IPS DF 6.9 (cell line): Measurements from ENCODE around the gene NTMT2.
"Not testable (repeated sequence)": the region's sequence is repeated elsewhere in the genome, so short reads cannot be mapped to it uniquely, and the experiment has no call there.

ENCODE experiments used
- DNase-seq: peaks from one replicate; pipeline ENCODE4 v3.0.0-alpha.2; 2013; ENCODE audit warnings: low read depth, low spot score
- H3K27ac ChIP-seq: one replicate; pipeline ENCODE4 v1.5.1; 2013; ENCODE audit warnings: low read length, control low read depth
- H3K27me3 ChIP-seq: 2 replicates; pipeline ENCODE4 v1.6.1; 2013; ENCODE audit warnings: mild to moderate bottlenecking, low read length; ENCODE audit not compliant: control insufficient read depth, insufficient read depth
- H3K36me3 ChIP-seq: 2 replicates; pipeline ENCODE4 v1.6.1; 2013; ENCODE audit warnings: low read length; ENCODE audit not compliant: control insufficient read depth, insufficient read depth
- H3K4me1 ChIP-seq: 2 replicates; pipeline ENCODE4 v1.6.1; 2013; ENCODE audit warnings: low read length; ENCODE audit not compliant: control insufficient read depth, insufficient read depth
- H3K4me3 ChIP-seq: 2 replicates; pipeline ENCODE4 v1.5.1; 2013; ENCODE audit warnings: mild to moderate bottlenecking, low read length
- H3K9me3 ChIP-seq: 2 replicates; pipeline ENCODE4 v1.6.1; 2013; ENCODE audit warnings: low read length, inconsistent platforms; ENCODE audit not compliant: control insufficient read depth, insufficient read depth
- WGBS: extraction: QIAGEN DNeasy Blood & Tissue Kit; methylation state at CpG from one replicate; pipeline ENCODE4 v1.1.7; 2013; ENCODE audit warnings: mixed read lengths, missing lambda C conversion rate; ENCODE audit not compliant: insufficient read length, insufficient coverage; 5-methylcytosine and 5-hydroxymethylcytosine counted together

Gene NTMT2

DNA sequence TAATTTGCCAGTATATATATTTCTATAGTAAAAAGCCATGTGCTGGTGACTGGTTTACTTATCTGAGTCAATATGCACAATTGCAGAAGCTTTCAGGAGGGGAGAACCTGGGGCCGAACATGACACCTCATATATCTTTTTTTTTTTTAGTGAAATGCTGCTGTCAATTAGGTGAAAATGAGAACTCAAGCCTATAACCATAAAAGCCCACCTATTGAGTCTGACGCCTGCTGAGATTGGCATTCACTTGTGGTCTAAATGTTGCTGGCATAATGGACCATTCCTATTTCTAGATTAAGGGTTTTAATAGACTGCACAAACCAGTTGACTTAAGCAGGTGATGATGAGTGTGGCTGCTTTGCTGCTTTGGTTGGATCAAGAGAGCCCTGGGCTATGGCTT, 10.8 kb downstream of the NTMT2 start:
- no CpG with 5 or more reads among the region's 2 CpGs for WGBS
- no peak for DNase-seq
- H3K9me3 ChIP-seq, result no peaks in the 10 kb centered on the region
- no peaks in the 10 kb centered on the region for H3K36me3 ChIP-seq
- H3K27ac ChIP-seq, result no peak overlapping the region
- H3K27me3 ChIP-seq, result no peaks in the 10 kb centered on the region
- H3K4me1 ChIP-seq, result no peaks in the 10 kb centered on the region
- no peak overlapping the region for H3K4me3 ChIP-seq

DNA sequence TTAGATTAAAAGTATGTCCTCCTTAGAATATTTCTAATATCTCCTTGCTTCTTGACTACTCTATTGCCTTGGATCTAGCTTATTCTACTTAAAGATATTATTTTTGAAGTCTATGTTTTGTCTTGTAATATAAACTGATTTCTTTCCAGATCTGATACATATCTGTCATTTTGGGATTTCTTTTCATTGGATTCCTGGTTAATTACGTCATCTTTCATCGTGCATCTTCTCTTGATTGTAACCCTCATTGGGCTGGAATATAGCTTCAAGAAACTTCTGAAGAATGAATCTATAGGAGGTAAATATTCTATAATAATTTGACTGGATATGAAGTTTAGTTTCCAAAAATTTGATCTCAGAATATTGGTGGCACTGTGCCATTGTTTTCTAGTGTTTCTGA, 12.1 kb downstream of the NTMT2 start:
- DNase-seq, result no peak
- no CpG with 5 or more reads among the region's 2 CpGs for WGBS
- no peaks in the 10 kb centered on the region for H3K4me1 ChIP-seq
- no peak overlapping the region for H3K27ac ChIP-seq
- H3K36me3 ChIP-seq, result no peaks in the 10 kb centered on the region
- H3K27me3 ChIP-seq, result no peaks in the 10 kb centered on the region
- H3K9me3 ChIP-seq, result no peaks in the 10 kb centered on the region
- no peak overlapping the region for H3K4me3 ChIP-seq

DNA sequence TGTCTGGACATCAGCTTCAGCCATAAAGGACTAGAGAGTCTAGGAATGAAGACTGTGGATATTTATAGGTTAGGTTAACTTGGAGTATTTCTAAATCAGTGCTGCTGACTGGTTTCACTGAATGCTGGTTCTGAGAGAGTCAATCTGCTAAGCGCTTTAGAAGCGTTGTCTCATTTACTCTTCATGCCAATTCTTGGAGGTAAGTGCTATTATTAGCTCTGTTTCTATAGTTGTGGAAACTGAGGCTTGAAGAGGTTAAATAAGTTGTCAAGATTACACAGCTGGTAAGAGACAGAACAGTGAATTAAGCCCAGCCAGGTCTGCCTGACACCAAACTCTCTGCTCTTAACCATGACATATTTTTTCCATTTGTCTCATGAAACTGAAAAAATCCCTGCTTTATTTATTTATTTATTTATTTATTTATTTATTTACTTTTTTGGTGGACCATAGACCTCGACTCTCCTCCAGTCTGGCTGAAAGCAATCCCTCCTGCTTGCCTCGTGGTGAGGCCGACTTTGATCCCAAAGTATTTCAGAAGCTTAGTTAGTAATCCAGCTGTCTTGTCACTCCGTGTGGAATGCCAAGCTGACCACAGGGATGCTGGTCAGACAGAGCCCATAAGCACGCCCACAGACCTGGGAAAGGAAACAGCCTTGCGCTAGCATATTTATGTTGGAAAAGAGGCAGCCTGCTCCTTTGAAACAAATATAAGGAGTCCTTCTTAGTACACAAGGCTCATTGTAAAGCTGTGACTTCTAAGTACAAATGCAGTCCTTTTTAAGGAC, 16.9 kb downstream of the NTMT2 start:
- H3K27me3 ChIP-seq, result no peaks in the 10 kb centered on the region
- DNase-seq, result no peak
- no peaks in the 10 kb centered on the region for H3K4me1 ChIP-seq
- H3K4me3 ChIP-seq, result no peak overlapping the region
- no peak overlapping the region for H3K27ac ChIP-seq
- no peaks in the 10 kb centered on the region for H3K36me3 ChIP-seq
- WGBS, result no CpG with 5 or more reads among the region's 8 CpGs
- no peaks in the 10 kb centered on the region for H3K9me3 ChIP-seq

DNA sequence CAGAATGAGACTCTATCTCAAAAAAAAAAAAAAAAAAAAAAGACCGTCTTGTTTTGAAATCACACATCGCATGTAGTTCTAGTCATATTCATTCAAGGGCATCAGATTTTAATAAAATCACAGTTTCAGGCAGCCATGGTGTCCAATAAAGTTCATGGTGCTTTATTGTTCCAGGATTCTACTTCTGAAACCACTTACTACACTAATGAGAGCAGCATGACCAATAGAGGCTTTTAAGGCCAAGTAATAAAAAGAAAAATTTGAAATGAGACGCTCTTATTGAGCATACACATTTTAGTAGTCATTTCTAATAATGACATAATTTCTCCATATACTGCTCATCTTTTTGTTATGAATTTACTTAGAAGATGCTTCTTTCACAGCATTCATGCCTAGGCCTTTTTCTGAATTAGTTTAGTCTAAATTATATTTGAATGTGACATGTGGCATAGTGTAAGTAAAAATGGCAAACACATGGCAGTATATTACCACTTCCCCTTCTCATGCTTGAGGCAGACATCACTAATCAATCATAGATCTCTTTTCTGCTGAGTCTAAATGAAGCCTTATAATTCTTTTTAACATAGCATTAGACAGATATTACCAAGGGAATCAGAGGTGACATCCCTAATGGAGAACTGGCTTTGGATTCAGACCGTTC, 18.5 kb downstream of the NTMT2 start:
- Histone ChIP-seq H3K4me1 (no peaks in the 10 kb centered on the region), H3K36me3 (no peaks in the 10 kb centered on the region), H3K9me3 (no peaks in the 10 kb centered on the region), H3K27ac (no peak overlapping the region), H3K4me3 (no peak overlapping the region), H3K27me3 (no peaks in the 10 kb centered on the region)
- no CpG with 5 or more reads among the region's 4 CpGs for WGBS
- no peak for DNase-seq

DNA sequence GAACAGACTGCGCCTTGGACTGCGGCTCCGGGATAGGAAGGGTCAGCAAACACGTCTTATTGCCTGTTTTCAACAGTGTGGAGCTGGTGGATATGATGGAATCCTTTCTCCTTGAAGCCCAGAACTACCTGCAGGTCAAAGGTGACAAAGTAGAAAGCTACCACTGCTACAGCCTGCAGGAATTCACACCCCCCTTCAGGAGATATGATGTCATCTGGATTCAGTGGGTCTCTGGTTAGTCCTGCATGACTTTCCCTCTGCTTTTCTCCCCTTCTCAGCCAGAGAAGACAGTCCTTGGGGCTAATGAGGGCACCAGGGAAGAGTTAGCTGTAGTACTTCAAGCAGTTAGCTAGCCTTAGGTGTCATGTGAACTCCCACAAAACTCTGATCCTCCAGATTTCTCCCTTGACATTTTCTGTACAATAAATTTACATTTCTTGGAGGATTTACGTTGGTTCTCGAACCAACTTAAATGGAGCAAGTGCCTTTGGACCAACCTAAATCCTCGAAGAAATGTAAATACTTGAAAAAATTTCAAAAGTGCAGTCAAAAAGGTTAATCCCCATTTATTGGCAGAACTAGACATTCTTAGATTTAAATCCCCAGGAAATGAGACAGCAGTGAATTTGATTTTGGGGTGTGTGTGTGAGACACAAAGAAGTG, 20.9 kb downstream of the NTMT2 start:
- Histone ChIP-seq H3K27me3 (no peaks in the 10 kb centered on the region), H3K27ac (no peak overlapping the region), H3K36me3 (no peaks in the 10 kb centered on the region), H3K4me3 (no peak overlapping the region), H3K4me1 (no peaks in the 10 kb centered on the region), H3K9me3 (no peaks in the 10 kb centered on the region)
- WGBS, result no CpG with 5 or more reads among the region's 7 CpGs
- no peak for DNase-seq

DNA sequence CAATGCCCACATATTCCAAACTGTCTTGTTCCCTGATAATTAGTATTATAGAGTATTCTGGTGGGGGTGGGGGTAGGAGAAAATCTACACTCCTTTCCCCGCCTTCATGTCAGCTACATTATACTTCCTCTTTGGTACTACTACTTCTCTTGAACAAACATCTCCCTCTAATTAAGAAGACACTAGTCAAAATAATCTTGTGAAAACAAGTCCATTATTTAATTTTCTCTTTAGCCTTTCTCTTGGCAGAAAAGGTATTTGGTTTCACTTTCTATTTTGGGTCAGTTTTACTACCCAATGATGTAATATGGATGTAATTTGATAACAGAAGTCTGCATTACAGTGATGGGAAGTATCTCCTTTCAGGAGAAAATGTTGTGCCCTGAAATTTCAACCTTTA, 22.5 kb downstream of the NTMT2 start:
- no CpG with 5 or more reads among the region's 1 CpG for WGBS
- H3K27ac ChIP-seq, result no peak overlapping the region
- no peaks in the 10 kb centered on the region for H3K36me3 ChIP-seq
- H3K4me3 ChIP-seq, result no peak overlapping the region
- H3K27me3 ChIP-seq, result no peaks in the 10 kb centered on the region
- no peaks in the 10 kb centered on the region for H3K4me1 ChIP-seq
- H3K9me3 ChIP-seq, result no peaks in the 10 kb centered on the region
- DNase-seq, result no peak

DNA sequence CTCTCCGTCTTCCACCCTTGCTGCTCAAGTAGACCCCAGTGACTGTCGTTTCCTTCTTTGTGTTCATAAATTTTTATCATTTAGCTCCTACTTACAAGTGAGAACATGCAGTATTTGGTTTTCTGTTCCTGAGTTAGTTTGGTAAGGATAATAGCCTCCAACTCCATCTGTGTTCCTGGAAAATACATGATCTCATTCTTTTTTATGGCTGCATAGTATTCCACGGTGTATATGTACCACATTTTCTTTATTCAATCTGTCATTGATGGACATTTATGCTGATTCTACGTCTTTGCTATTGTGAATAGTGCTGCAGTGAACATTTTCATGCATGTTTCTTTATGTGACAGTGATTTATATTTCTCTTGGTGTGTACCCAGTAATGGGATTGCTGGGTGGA, 24.8 kb downstream of the NTMT2 start:
- not testable (repeated sequence) for H3K9me3 ChIP-seq, H3K27ac ChIP-seq, H3K27me3 ChIP-seq, H3K4me1 ChIP-seq, DNase-seq, H3K36me3 ChIP-seq, H3K4me3 ChIP-seq
- no CpG with 5 or more reads among the region's 4 CpGs for WGBS

DNA sequence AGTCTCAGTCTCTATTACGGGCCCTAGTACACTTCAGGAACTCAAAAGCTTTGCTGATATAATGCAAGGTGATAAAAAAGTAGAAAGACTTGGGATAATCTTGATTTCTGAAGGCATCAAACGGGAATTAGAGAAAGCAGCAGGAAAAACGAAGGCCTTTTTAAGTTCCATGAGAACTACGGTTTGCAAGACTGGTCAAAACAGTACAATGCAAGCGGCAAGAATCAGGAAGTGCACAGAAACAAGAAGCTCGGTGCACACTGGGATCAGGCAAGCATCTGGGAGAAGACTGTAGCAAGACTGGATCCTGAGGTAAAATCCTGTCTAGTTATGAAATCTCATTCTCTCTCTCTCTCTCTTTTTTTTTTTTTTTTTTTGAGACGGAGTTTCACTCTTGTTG, 28.6 kb downstream of the NTMT2 start:
- no peak for DNase-seq
- Histone ChIP-seq H3K27me3 (no peaks in the 10 kb centered on the region), H3K4me3 (no peak overlapping the region), H3K4me1 (no peaks in the 10 kb centered on the region), H3K27ac (no peak overlapping the region), H3K36me3 (no peaks in the 10 kb centered on the region), H3K9me3 (no peaks in the 10 kb centered on the region)
- no CpG with 5 or more reads among the region's 7 CpGs for WGBS

DNA sequence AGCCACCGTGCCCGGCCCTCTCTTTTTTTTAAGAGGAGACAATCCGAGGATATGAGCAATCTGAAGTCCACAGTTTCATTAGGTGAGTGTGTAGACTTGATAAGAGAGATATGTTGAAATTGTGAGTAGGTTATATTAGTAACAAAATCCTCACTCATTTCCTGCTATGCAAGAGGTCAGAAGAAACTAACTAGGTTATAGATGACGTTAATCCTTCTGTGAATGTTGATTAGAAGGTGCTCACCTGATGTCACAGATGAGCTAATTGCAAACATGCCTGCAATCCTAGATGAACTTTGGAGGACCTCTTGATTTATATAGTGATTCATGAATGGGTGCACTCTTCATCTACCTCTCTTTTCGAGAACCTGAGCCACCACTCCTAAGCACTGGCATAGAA, 29.3 kb downstream of the NTMT2 start:
- no peaks in the 10 kb centered on the region for H3K27me3 ChIP-seq
- WGBS, result no CpG with 5 or more reads among the region's 5 CpGs
- no peak overlapping the region for H3K27ac ChIP-seq
- no peak for DNase-seq
- H3K4me1 ChIP-seq, result no peaks in the 10 kb centered on the region
- no peaks in the 10 kb centered on the region for H3K36me3 ChIP-seq
- H3K9me3 ChIP-seq, result no peaks in the 10 kb centered on the region
- H3K4me3 ChIP-seq, result no peak overlapping the region

DNA sequence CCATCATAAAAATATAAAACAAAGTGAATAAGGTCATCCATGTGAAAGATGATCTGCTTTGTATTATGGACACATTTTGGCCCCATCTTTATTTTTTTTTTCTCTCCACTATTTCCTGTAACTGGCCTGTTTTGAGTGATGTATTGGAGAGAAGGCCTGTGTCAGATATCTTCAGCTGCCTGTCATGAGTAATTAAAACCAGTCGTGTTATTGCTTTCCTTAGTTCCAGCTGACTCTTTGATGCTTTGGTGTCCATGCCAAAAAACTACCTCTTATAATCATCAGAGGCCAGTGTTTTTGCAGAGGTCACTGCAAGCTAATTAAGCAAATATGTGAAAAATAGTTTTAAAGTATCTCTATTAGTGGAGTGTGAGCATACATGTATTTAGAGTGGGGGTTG, 29.7 kb downstream of the NTMT2 start:
- no CpG with 5 or more reads among the region's 1 CpG for WGBS
- no peaks in the 10 kb centered on the region for H3K4me1 ChIP-seq

More for the DNA sequence above, 29.7 kb downstream of the NTMT2 start:
- Histone ChIP-seq H3K27ac (no peak overlapping the region), H3K27me3 (no peaks in the 10 kb centered on the region), H3K4me3 (no peak overlapping the region), H3K9me3 (no peaks in the 10 kb centered on the region), H3K36me3 (no peaks in the 10 kb centered on the region)
- DNase-seq, result no peak
